LoVo (cell line): Measurements from ENCODE around the gene CCDC9B.

Experiments used
- DNase-seq: peaks from one replicate; pipeline ENCODE4 v3.0.0-alpha.2; 2016; ENCODE audit warnings: low spot score

Gene CCDC9B

GRCh38 chr15:40340740-40341400, at the start of gene CCDC9B:
Gene CCDC9B (minus strand): TSS chr15:40340939. CDS start chr15:40340819, 120 bp downstream.
- peak; percentile 94 for DNase-seq

- DNase-seq: no peak
Measured at GRCh38 chr15:40389824-40390595, 49.3 kb upstream of the CCDC9B start.

- DNase-seq: no peak
Measured at GRCh38 chr15:40388941-40389823, 48.4 kb upstream of the CCDC9B start.

GRCh38 chr15:40386480-40386879, 45.7 kb upstream of the CCDC9B start:
- no peak for DNase-seq

- DNase-seq: peak; percentile 98
Measured at GRCh38 chr15:40382580-40383456, 42.1 kb upstream of the CCDC9B start, which contains the start of gene KNSTRN. Gene KNSTRN (plus strand): TSS chr15:40382721. CDS start chr15:40382836, 115 bp downstream.

- DNase-seq: no peak
Measured at GRCh38 chr15:40381818-40382529, 41.2 kb upstream of the CCDC9B start.

- no peak for DNase-seq
Measured at GRCh38 chr15:40380636-40381035, 39.9 kb upstream of the CCDC9B start.

GRCh38 chr15:40379853-40380252, 39.1 kb upstream of the CCDC9B start:
- peak; percentile 83 for DNase-seq

GRCh38 chr15:40379374-40379773, 38.6 kb upstream of the CCDC9B start:
- no peak for DNase-seq

GRCh38 chr15:40377606-40378005, 36.9 kb upstream of the CCDC9B start:
- DNase-seq: no peak

- no peak for DNase-seq
Measured at GRCh38 chr15:40372981-40373380, 32.2 kb upstream of the CCDC9B start.

- no peak for DNase-seq
Measured at GRCh38 chr15:40369971-40370370, 29.2 kb upstream of the CCDC9B start.

GRCh38 chr15:40369474-40369869, 28.7 kb upstream of the CCDC9B start:
- no peak for DNase-seq

GRCh38 chr15:40368719-40369473, 28.2 kb upstream of the CCDC9B start:
- no peak for DNase-seq

GRCh38 chr15:40367686-40368611, 27.2 kb upstream of the CCDC9B start:
- peak; percentile 74 for DNase-seq

GRCh38 chr15:40367371-40367685, 26.6 kb upstream of the CCDC9B start:
- DNase-seq: no peak

- DNase-seq: no peak
Measured at GRCh38 chr15:40366457-40367370, 26.0 kb upstream of the CCDC9B start.
